ENCODE data around the gene POLR2E.

The POLR2E gene

DNA sequence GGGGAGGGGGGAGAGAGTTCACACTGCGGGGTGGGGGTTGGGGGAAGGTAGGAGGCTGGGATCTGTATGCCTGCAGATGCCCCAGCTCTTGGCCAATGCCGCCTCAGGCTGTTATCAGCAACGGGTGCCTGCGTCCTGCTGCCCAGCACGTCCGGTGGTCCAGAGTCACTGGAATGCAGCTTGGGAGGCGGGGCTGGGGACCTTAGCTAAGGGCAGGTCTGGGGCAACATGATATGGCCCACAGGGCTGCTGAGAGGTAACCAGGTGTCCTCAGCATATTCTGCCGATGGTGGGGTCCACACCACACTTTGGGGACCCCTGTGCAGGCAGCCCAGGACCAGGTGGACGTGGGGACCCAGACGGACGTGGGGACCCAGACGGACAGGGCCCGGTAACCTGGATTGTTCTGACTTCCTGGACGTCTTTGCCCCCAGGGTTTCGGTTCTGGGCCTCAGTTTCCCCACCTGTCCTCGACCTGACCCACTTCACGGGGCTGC lies 28.9 kb downstream of the POLR2E start:
- H3K4me1 ChIP-seq (ENCODE audit: low read depth, poor library complexity, severe bottlenecking), result peaks cover 13% of the 10 kb centered on the region
- peak overlapping the region; percentile 57; the same call in 1 of the 2 replicates for H3K9ac ChIP-seq
- H3K79me2 ChIP-seq (ENCODE audit: insufficient read depth, low read depth), result peaks cover 20% of the 10 kb centered on the region
- H3K27ac ChIP-seq, result no peak overlapping the region
- no peaks in the 10 kb centered on the region for H4K20me1 ChIP-seq (ENCODE audit: insufficient read depth)
- TF ChIP-seq, protein P1, sequence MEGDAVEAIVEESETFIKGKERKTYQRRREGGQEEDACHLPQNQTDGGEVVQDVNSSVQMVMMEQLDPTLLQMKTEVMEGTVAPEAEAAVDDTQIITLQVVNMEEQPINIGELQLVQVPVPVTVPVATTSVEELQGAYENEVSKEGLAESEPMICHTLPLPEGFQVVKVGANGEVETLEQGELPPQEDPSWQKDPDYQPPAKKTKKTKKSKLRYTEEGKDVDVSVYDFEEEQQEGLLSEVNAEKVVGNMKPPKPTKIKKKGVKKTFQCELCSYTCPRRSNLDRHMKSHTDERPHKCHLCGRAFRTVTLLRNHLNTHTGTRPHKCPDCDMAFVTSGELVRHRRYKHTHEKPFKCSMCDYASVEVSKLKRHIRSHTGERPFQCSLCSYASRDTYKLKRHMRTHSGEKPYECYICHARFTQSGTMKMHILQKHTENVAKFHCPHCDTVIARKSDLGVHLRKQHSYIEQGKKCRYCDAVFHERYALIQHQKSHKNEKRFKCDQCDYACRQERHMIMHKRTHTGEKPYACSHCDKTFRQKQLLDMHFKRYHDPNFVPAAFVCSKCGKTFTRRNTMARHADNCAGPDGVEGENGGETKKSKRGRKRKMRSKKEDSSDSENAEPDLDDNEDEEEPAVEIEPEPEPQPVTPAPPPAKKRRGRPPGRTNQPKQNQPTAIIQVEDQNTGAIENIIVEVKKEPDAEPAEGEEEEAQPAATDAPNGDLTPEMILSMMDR (conservative IDR thresholded peaks at IDR 0.05; ENCODE audit: low read depth, low read length), result no peak
- H3K36me3 ChIP-seq (ENCODE audit: insufficient read depth), result no peaks in the 10 kb centered on the region
- peak overlapping the region; percentile 36; the same call in 1 of the 2 replicates for H2AFZ ChIP-seq (ENCODE audit: low read depth)
- peak overlapping the region; percentile 64 for H3K4me2 ChIP-seq
- no peaks in the 10 kb centered on the region for H3K27me3 ChIP-seq (ENCODE audit: insufficient read depth, low read depth)
- no peak overlapping the region for H3K4me3 ChIP-seq (IDR thresholded peaks at IDR 0.05; ENCODE audit: insufficient read depth, low read depth, low read length)

DNA sequence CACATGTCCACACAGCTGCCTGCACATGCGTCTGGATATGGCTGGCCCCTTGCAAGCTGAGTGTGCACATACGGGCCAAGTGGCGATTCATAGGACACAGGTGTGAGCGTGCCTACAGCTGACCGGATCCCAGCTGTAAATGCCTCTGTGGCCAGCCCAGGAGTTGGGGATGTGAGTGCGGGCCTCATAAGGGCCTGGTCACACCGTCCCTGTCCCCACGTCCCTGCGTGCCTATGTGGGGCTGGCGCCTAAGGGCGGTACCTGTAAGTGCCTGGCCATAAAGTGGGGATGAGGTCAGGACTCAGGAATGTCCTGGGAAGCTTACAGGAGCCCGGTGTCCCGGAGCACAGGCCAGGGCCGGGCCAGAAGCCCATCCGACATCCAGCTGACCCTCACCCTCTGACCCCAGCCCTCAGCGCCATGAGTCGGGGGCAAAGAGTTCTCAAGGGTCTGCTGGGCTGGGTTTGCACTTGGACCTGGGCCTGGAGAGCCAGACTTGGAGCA lies 29.5 kb downstream of the POLR2E start:
- no peaks in the 10 kb centered on the region for H4K20me1 ChIP-seq (ENCODE audit: insufficient read depth)
- TF ChIP-seq, protein P1 (conservative IDR thresholded peaks at IDR 0.05; ENCODE audit: low read depth, low read length), result no peak
- H3K4me1 ChIP-seq (ENCODE audit: low read depth, poor library complexity, severe bottlenecking), result peaks cover 13% of the 10 kb centered on the region
- peaks cover 20% of the 10 kb centered on the region for H3K79me2 ChIP-seq (ENCODE audit: insufficient read depth, low read depth)
- no peaks in the 10 kb centered on the region for H3K27me3 ChIP-seq (ENCODE audit: insufficient read depth, low read depth)
- no peak overlapping the region for H3K9ac ChIP-seq
- H3K4me3 ChIP-seq (IDR thresholded peaks at IDR 0.05; ENCODE audit: insufficient read depth, low read depth, low read length), result no peak overlapping the region
- H3K27ac ChIP-seq, result no peak overlapping the region
- H3K36me3 ChIP-seq (ENCODE audit: insufficient read depth), result no peaks in the 10 kb centered on the region
- H2AFZ ChIP-seq (ENCODE audit: low read depth), result no peak overlapping the region
- H3K4me2 ChIP-seq, result no peak overlapping the region

DNA sequence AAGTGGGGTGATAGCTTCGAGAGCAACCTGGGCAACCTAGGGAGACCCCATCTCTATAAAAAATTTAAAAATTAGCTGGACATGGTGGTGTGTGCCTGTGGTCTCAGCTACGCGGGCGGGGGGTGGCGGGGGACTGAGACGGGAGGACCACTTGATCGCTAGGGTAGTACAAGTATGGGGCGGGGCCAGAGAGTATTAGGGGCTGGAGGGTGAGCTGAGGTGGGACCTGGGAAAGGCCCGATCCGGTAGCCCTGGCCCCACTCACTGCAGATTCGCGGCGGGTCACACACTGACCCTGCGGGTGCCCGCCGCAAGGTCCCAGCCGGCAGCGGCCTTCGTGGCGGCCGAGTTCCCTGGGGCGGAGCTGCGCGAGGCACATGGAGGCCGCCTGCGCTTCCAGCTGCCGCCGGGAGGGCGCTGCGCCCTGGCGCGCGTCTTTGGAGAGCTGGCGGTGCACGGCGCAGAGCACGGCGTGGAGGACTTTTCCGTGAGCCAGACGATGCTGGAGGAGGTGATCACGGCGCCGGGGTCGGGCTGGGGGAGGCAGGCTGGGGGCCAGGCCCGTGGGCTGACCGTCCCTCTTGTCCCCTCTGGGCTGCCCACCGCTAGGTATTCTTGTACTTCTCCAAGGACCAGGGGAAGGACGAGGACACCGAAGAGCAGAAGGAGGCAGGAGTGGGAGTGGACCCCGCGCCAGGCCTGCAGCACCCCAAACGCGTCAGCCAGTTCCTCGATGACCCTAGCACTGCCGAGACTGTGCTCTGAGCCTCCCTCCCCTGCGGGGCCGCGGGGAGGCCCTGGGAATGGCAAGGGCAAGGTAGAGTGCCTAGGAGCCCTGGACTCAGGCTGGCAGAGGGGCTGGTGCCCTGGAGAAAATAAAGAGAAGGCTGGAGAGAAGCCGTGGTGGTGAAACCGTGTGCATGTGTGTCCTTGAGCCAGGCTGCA lies 30.2 kb downstream of the POLR2E start:
- no peaks in the 10 kb centered on the region for H4K20me1 ChIP-seq (ENCODE audit: insufficient read depth)
- TF ChIP-seq, protein P1 (conservative IDR thresholded peaks at IDR 0.05; ENCODE audit: low read depth, low read length), result peak; percentile 43
- no peak overlapping the region for H3K9ac ChIP-seq
- no peaks in the 10 kb centered on the region for H3K36me3 ChIP-seq (ENCODE audit: insufficient read depth)
- H3K4me2 ChIP-seq, result no peak overlapping the region; the same call in 1 of the 2 replicates
- no peak overlapping the region for H3K4me3 ChIP-seq (IDR thresholded peaks at IDR 0.05; ENCODE audit: insufficient read depth, low read depth, low read length)
- H3K4me1 ChIP-seq (ENCODE audit: low read depth, poor library complexity, severe bottlenecking), result peaks cover 13% of the 10 kb centered on the region
- H2AFZ ChIP-seq (ENCODE audit: low read depth), result no peak overlapping the region
- H3K79me2 ChIP-seq (ENCODE audit: insufficient read depth, low read depth), result peaks cover 20% of the 10 kb centered on the region
- no peak overlapping the region for H3K27ac ChIP-seq
- H3K27me3 ChIP-seq (ENCODE audit: insufficient read depth, low read depth), result no peaks in the 10 kb centered on the region

DNA sequence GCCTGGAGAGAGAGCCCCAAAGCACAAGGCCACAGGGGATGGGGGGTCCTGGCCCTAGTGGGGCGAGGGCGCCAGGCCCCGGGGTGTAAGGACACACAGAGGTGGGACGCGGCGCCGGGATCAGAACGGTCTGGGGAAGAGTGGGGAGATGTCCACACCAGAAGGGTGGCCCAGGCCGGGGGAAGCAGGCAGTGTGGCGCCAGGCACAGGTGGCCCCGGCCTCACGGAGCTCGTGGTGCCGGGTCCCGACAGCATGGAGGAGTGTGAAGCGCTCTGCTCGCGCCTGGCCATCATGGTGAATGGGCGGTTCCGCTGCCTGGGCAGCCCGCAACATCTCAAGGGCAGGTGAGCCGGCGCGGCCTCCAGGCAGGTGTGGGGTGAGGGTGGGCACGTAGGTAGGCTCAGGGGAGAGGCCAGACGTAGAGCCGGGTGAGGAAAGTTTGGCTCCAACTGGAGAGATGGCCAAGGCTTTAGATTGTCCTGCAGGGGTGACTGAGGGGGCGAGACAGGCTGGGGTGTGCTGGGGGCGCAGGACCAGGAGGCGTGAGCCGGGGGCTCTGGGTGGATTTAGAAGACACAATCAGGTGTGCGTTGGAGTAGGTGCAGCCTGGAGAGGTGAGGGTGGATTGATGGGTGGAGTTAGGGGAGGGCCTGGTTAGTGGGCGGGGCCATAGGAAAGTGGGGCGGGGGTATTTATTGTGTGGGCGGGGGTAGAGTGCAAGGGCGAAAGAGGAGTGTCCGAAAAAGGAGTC lies 31.1 kb downstream of the POLR2E start:
- no peaks in the 10 kb centered on the region for H4K20me1 ChIP-seq (ENCODE audit: insufficient read depth)
- H3K27ac ChIP-seq, result no peak overlapping the region
- H3K9ac ChIP-seq, result no peak overlapping the region
- peaks cover 15% of the 10 kb centered on the region for H3K79me2 ChIP-seq (ENCODE audit: insufficient read depth, low read depth)
- H2AFZ ChIP-seq (ENCODE audit: low read depth), result no peak overlapping the region
- no peak overlapping the region for H3K4me2 ChIP-seq
- H3K27me3 ChIP-seq (ENCODE audit: insufficient read depth, low read depth), result no peaks in the 10 kb centered on the region
- H3K4me3 ChIP-seq (IDR thresholded peaks at IDR 0.05; ENCODE audit: insufficient read depth, low read depth, low read length), result no peak overlapping the region
- TF ChIP-seq, protein P1 (conservative IDR thresholded peaks at IDR 0.05; ENCODE audit: low read depth, low read length), result no peak
- peaks cover 8% of the 10 kb centered on the region for H3K4me1 ChIP-seq (ENCODE audit: low read depth, poor library complexity, severe bottlenecking)
- no peaks in the 10 kb centered on the region for H3K36me3 ChIP-seq (ENCODE audit: insufficient read depth)
